Measurements from ENCODE around the gene ARCN1.
A peak's percentile ranks its signal among the peaks of the same experiment; 100 is the strongest.
"Not testable (repeated sequence)": the region's sequence is repeated elsewhere in the genome, so short reads cannot be mapped to it uniquely, and the experiment has no call there.

Gene ARCN1

GRCh38 chr11:118606157-118606843 lies 34.1 kb downstream of the ARCN1 start:
- no peak for DNase-seq

GRCh38 chr11:118606844-118607228 lies 34.6 kb downstream of the ARCN1 start:
- DNase-seq: no peak

GRCh38 chr11:118607401-118608359 lies 35.5 kb downstream of the ARCN1 start, which contains the start of gene PHLDB1:
TSS of gene PHLDB1 (plus strand) at chr11:118607615. CDS start at chr11:118613837, 6,222 bp downstream.
- DNase-seq: peak; percentile 46 to 77 (median 62)

GRCh38 chr11:118608360-118609227 lies 36.4 kb downstream of the ARCN1 start:
- peak; percentile 83 to 90 (median 86) for DNase-seq

- DNase-seq: peak in 2 of 4 experiments; percentile 28 to 35
Observed at GRCh38 chr11:118609380-118610224, 37.4 kb downstream of the ARCN1 start.

GRCh38 chr11:118610225-118610772 lies 38.1 kb downstream of the ARCN1 start:
- peak in 2 of 4 experiments; percentile 22 to 30 for DNase-seq

GRCh38 chr11:118610773-118611432 lies 38.7 kb downstream of the ARCN1 start:
- DNase-seq: peak; percentile 62 to 90 (median 78)

- DNase-seq: not testable (repeated sequence)
Observed at GRCh38 chr11:118611433-118611795, 39.2 kb downstream of the ARCN1 start.

- no peak for DNase-seq
Observed at GRCh38 chr11:118612378-118612777, 40.2 kb downstream of the ARCN1 start.

- no peak for DNase-seq
Observed at GRCh38 chr11:118614511-118614910, 42.3 kb downstream of the ARCN1 start.

GRCh38 chr11:118615282-118615975 lies 43.2 kb downstream of the ARCN1 start:
- DNase-seq: no peak

GRCh38 chr11:118615976-118616371 lies 43.8 kb downstream of the ARCN1 start:
- DNase-seq: no peak

GRCh38 chr11:118618115-118618990 lies 46.1 kb downstream of the ARCN1 start:
- no peak for DNase-seq

- DNase-seq: no peak
Observed at GRCh38 chr11:118618991-118619375, 46.8 kb downstream of the ARCN1 start.

- peak; percentile 80 to 95 (median 88) for DNase-seq
Observed at GRCh38 chr11:118619444-118620197, 47.4 kb downstream of the ARCN1 start.

- DNase-seq: peak in 3 of 4 experiments; percentile 32 to 45 (median 38)
Observed at GRCh38 chr11:118620529-118621070, 48.4 kb downstream of the ARCN1 start.

GRCh38 chr11:118621071-118621783 lies 49.0 kb downstream of the ARCN1 start:
- peak; percentile 71 to 87 (median 79) for DNase-seq

All from suppressor macrophage (primary cell).